SU-DHL-6 (cell line): ENCODE results near the gene ACSL3.
"Not testable (repeated sequence)": the region's sequence is repeated elsewhere in the genome, so short reads cannot be mapped to it uniquely, and the experiment has no call there.

ENCODE experiments used
- EZH2phosphoT487 ChIP-seq: fragments of 200-600 bp; sonication (generic), shearing (Covaris generic); conservative IDR thresholded peaks from 2 replicates; pipeline ENCODE4 v1.6.1; 2018; ENCODE audit warnings: mild to moderate bottlenecking, antibody characterized with exemption, low read length, moderate library complexity, mixed read lengths
- TF ChIP-seq, protein P1 (sequence below): fragments of 200-600 bp; sonication (generic); IDR thresholded peaks from one replicate; pipeline ENCODE4 v1.5.1; 2017; ENCODE audit warnings: antibody characterized with exemption, mild to moderate bottlenecking, low read length, moderate library complexity; ENCODE audit not compliant: insufficient read depth, poor library complexity, severe bottlenecking

- TF ChIP-seq, protein P1, sequence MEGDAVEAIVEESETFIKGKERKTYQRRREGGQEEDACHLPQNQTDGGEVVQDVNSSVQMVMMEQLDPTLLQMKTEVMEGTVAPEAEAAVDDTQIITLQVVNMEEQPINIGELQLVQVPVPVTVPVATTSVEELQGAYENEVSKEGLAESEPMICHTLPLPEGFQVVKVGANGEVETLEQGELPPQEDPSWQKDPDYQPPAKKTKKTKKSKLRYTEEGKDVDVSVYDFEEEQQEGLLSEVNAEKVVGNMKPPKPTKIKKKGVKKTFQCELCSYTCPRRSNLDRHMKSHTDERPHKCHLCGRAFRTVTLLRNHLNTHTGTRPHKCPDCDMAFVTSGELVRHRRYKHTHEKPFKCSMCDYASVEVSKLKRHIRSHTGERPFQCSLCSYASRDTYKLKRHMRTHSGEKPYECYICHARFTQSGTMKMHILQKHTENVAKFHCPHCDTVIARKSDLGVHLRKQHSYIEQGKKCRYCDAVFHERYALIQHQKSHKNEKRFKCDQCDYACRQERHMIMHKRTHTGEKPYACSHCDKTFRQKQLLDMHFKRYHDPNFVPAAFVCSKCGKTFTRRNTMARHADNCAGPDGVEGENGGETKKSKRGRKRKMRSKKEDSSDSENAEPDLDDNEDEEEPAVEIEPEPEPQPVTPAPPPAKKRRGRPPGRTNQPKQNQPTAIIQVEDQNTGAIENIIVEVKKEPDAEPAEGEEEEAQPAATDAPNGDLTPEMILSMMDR: not testable (repeated sequence)
- not testable (repeated sequence) for TF ChIP-seq EZH2phosphoT487
Measured at GRCh38 chr2:222990206-222990605, 129.4 kb downstream of the ACSL3 start.
